ENCODE measurements around the gene DNASE2B.

- TF ChIP-seq TAF1 (IDR thresholded peaks at IDR 0.05; ENCODE audit: low read depth) (no peak), EP300 (conservative IDR thresholded peaks at IDR 0.05; ENCODE audit: poor library complexity, severe bottlenecking) (no peak), EZH2 (IDR thresholded peaks at IDR 0.05; ENCODE audit: borderline replicate concordance, insufficient read depth, low read length, poor library complexity, severe bottlenecking) (no peak)
- TF ChIP-seq, protein P1, sequence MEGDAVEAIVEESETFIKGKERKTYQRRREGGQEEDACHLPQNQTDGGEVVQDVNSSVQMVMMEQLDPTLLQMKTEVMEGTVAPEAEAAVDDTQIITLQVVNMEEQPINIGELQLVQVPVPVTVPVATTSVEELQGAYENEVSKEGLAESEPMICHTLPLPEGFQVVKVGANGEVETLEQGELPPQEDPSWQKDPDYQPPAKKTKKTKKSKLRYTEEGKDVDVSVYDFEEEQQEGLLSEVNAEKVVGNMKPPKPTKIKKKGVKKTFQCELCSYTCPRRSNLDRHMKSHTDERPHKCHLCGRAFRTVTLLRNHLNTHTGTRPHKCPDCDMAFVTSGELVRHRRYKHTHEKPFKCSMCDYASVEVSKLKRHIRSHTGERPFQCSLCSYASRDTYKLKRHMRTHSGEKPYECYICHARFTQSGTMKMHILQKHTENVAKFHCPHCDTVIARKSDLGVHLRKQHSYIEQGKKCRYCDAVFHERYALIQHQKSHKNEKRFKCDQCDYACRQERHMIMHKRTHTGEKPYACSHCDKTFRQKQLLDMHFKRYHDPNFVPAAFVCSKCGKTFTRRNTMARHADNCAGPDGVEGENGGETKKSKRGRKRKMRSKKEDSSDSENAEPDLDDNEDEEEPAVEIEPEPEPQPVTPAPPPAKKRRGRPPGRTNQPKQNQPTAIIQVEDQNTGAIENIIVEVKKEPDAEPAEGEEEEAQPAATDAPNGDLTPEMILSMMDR (IDR thresholded peaks at IDR 0.05; ENCODE audit: poor library complexity, severe bottlenecking), result no peak
Measured at GRCh38 chr1:84370831-84371394, 27.4 kb upstream of the DNASE2B start.
